AG04450 (cell line): Measurements from ENCODE around the gene ESPNL. TPM values are rescaled to one million over a fixed set of nuclear protein-coding genes. Genes with fewer than 3 reads are reported as not detected.

Experiments used
- CTCF ChIA-PET: fragments of 300-600, 350-600 bp; formaldehyde crosslinking; extraction: SDS; loops from one replicate; lab custom pipeline; 2022; ENCODE audit warnings: antibody characterized with exemption, inconsistent platforms; lab: Charles Lee
- POLR2A ChIA-PET: fragments of 350-600 bp; formaldehyde crosslinking; extraction: SDS; loops from one replicate; lab custom pipeline; 2021; ENCODE audit warnings: antibody characterized with exemption, inconsistent platforms; lab: Yijun Ruan, JAX
- DNase-seq: peaks from one replicate; pipeline ENCODE4 v3.0.0-alpha.2; 2011; ENCODE audit warnings: low read depth, low spot score
- H3K27ac ChIP-seq: one replicate; pipeline ENCODE4 v1.5.1; 2012; ENCODE audit warnings: low read depth, low read length, control low read depth
- H3K27me3 ChIP-seq: one replicate; pipeline ENCODE4 v1.6.0; 2012; ENCODE audit warnings: low read length; ENCODE audit not compliant: control insufficient read depth, insufficient read depth
- H3K4me3 ChIP-seq: 2 replicates; pipeline ENCODE4 v1.5.1; 2011; ENCODE audit warnings: mild to moderate bottlenecking, low read depth, low read length, control low read depth
- H3K9me3 ChIP-seq: 2 replicates; pipeline ENCODE4 v1.5.1; 2012; ENCODE audit warnings: low read length; ENCODE audit not compliant: control insufficient read depth, insufficient read depth
- CTCF ChIP-seq: IDR thresholded peaks from 2 replicates; pipeline ENCODE4 v1.5.1; 2011; ENCODE audit warnings: low read depth, low read length, control low read depth, inconsistent platforms
- polyA plus RNA-seq: library from polyadenylated mRNA; depleted of rRNA; stranded (reverse); fragments of >200 nt; gene quantifications from 2 replicates; pipeline ENCODE4 v1.2.3, GENCODE V29; 2011

The ESPNL gene
- polyA plus RNA-seq, 1 experiment, result 1.0 TPM

- POLR2A ChIA-PET, result no interaction called here
- no peak for DNase-seq
- Histone ChIP-seq H3K27ac (no peak overlapping the region), H3K27me3 (peaks cover 28% of the 10 kb centered on the region), H3K4me3 (no peak overlapping the region), H3K9me3 (no peaks in the 10 kb centered on the region; the same call in 1 of the 2 replicates)
- TF ChIP-seq CTCF, result no peak
- CTCF ChIA-PET, result no interaction called here
Measured at GRCh38 chr2:238121511-238122286, 21.6 kb downstream of the ESPNL start.

GRCh38 chr2:238122287-238123217, 22.4 kb downstream of the ESPNL start:
- H3K4me3 ChIP-seq, result no peak overlapping the region
- CTCF ChIA-PET, result no interaction called here
- H3K9me3 ChIP-seq, result no peaks in the 10 kb centered on the region; the same call in 1 of the 2 replicates
- no peak overlapping the region for H3K27ac ChIP-seq
- no peak for TF ChIP-seq CTCF
- DNase-seq, result no peak
- POLR2A ChIA-PET, result no interaction called here
- H3K27me3 ChIP-seq, result peaks cover 28% of the 10 kb centered on the region

DNA sequence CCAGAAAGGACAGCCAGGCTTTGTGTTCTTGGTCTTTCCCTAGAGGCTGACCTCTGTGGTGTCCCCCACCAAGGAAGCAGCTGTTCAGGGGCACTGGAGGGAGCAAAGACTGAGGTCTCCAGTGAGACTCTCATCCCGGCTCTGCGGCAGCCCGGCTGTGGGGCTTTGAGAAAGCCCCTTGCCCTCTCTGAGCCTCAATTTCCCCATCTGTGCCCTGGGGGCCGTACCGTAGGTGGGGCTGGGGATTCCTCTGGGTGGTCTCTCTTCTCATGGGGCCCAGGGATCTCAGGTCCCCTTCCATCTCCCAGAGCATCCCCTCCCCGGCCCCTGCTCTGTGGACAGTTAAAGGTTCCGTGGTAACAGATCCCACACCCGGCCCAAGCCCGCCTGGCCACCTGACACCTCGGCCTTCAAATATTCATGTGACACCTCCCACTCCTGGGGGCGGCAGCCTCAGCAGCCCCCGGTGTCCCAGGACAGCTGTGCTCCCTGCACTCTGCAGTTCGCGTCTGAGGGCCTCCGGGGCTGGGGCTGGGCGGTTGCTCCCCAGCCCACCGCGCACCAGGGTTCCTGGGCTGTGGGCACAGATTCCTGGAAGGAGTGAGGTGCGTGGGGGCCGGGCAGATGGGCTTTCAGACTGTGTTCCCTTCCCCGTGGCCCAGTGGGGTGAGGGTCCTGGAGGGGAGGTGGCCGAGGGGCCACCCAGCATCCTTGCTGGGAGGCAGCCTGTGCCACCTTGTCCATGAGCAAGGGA, 23.3 kb downstream of the ESPNL start:
- CTCF ChIA-PET, result no interaction called here
- Histone ChIP-seq H3K9me3 (peaks cover 4% of the 10 kb centered on the region; the same call in 1 of the 2 replicates), H3K4me3 (no peak overlapping the region), H3K27me3 (peaks cover 25% of the 10 kb centered on the region), H3K27ac (no peak overlapping the region)
- TF ChIP-seq CTCF, result no peak
- DNase-seq, result no peak
- POLR2A ChIA-PET, result no interaction called here

- Histone ChIP-seq H3K27me3 (peaks cover 25% of the 10 kb centered on the region), H3K4me3 (no peak overlapping the region), H3K27ac (no peak overlapping the region), H3K9me3 (peaks cover 4% of the 10 kb centered on the region; the same call in 1 of the 2 replicates)
- DNase-seq, result no peak
- TF ChIP-seq CTCF, result no peak
- ChIA-PET POLR2A (no interaction called here), CTCF (no interaction called here)
Measured at GRCh38 chr2:238123991-238124470, 23.9 kb downstream of the ESPNL start.
